H1 (cell line): ENCODE results near the gene TEX101. TPM values are rescaled to one million over a fixed set of nuclear protein-coding genes. Genes with fewer than 3 reads are reported as not detected.

Source experiments
- CTCF ChIA-PET: fragments of 300-600 bp; sonication (Branson Sonifier 250); formaldehyde crosslinking; loops from one replicate; lab custom pipeline; 2021; ENCODE audit not compliant: partially characterized antibody; lab: Charles Lee
- POLR2A ChIA-PET: fragments of 300-600 bp; sonication (Branson Sonifier 250); formaldehyde crosslinking; loops from one replicate; lab custom pipeline; 2021; ENCODE audit warnings: inconsistent platforms; ENCODE audit not compliant: partially characterized antibody; lab: Charles Lee
- DNase-seq, 2 experiments: peaks; one replicate each; pipeline versions ENCODE4 v3.0.0 to v3.0.0-alpha.2; 2010 to 2022; ENCODE audit warnings: low spot score in 2 of 2, low read depth in 1 of 2, mixed read lengths in 1 of 2
- FAIRE-seq: peaks from 2 replicates; lab custom pipeline; 2011; peaks lifted over from hg19 to GRCh38; lab: Jason Lieb, UNC
- H2AFZ ChIP-seq: 2 replicates; pipeline ENCODE4 v1.8.1; 2012; ENCODE audit warnings: low read length, inconsistent platforms
- H2AK5ac ChIP-seq: 2 replicates; pipeline ENCODE4 v1.6.1; 2013; ENCODE audit warnings: low read depth, low read length
- H2BK120ac ChIP-seq: replicated peaks from 2 replicates; pipeline ENCODE3; 2013; ENCODE audit warnings: low read depth, low read length, inconsistent platforms
- H2BK12ac ChIP-seq: 2 replicates; pipeline ENCODE4 v1.6.1; 2013; ENCODE audit warnings: low read depth, low read length
- H2BK15ac ChIP-seq: 2 replicates; pipeline ENCODE4 v1.6.1; 2013; ENCODE audit warnings: low read length
- H2BK20ac ChIP-seq: 2 replicates; pipeline ENCODE4 v1.6.1; 2013; ENCODE audit warnings: low read length
- H2BK5ac ChIP-seq: 2 replicates; pipeline ENCODE4 v1.6.1; 2013; ENCODE audit warnings: low read depth, low read length
- H3K14ac ChIP-seq: 2 replicates; pipeline ENCODE4 v1.6.1; 2013; ENCODE audit warnings: inconsistent platforms; ENCODE audit not compliant: insufficient read length
- H3K18ac ChIP-seq: 2 replicates; pipeline ENCODE4 v1.6.1; 2013; ENCODE audit warnings: low read length; ENCODE audit errors: extremely low read depth
- H3K23ac ChIP-seq: 2 replicates; pipeline ENCODE4 v1.6.1; 2013; ENCODE audit warnings: inconsistent platforms; ENCODE audit not compliant: insufficient read length
- H3K23me2 ChIP-seq: 2 replicates; pipeline ENCODE4 v1.6.1; 2013; ENCODE audit warnings: low read depth, low read length
- H3K27ac ChIP-seq: 2 replicates; pipeline ENCODE4 v1.6.1; 2011; ENCODE audit warnings: low read depth, low read length, inconsistent platforms
- H3K27me3 ChIP-seq, 4 experiments: replicated peaks in 1 of 4; 1 replicate in 1 of 4; 2 replicates in 3 of 4; pipeline versions ENCODE4 v1.6.1 to v1.8.1; 2011 to 2013; ENCODE audit warnings: low read length in 3 of 4, mild to moderate bottlenecking in 3 of 4, inconsistent platforms in 2 of 4, mixed read lengths in 2 of 4, moderate library complexity in 1 of 4; ENCODE audit not compliant: control insufficient read depth in 3 of 4, insufficient read depth in 3 of 4; ENCODE audit errors: extremely low read depth in 1 of 4
- H3K36me3 ChIP-seq, 4 experiments: 2 replicates each; pipeline versions ENCODE4 v1.6.1 to v1.8.1; 2011 to 2013; ENCODE audit warnings: mild to moderate bottlenecking in 4 of 4, low read length in 3 of 4, moderate library complexity in 2 of 4, control low read depth in 1 of 4, inconsistent platforms in 1 of 4; ENCODE audit not compliant: insufficient read depth in 4 of 4, control insufficient read depth in 2 of 4
- H3K4ac ChIP-seq: replicated peaks from 2 replicates; pipeline ENCODE3; 2013; ENCODE audit warnings: low read length, low read depth, mixed read lengths, inconsistent platforms; ENCODE audit not compliant: insufficient read length
- H3K4me1 ChIP-seq, 4 experiments: replicated peaks in 1 of 4; 1 replicate in 1 of 4; 2 replicates in 3 of 4; pipeline versions ENCODE4 v1.6.1 to v1.8.1; 2011 to 2013; ENCODE audit warnings: low read length in 3 of 4, inconsistent platforms in 2 of 4, mixed read lengths in 1 of 4; ENCODE audit not compliant: insufficient read depth in 4 of 4, control insufficient read depth in 3 of 4
- H3K4me2 ChIP-seq, 2 experiments: 2 replicates each; pipeline versions ENCODE4 v1.6.1 to v1.8.1; 2011 to 2013; ENCODE audit warnings: low read depth in 2 of 2, low read length in 2 of 2, control low read depth in 1 of 2, inconsistent platforms in 1 of 2, mild to moderate bottlenecking in 1 of 2; ENCODE audit not compliant: insufficient read depth in 1 of 2
- H3K4me3 ChIP-seq, 4 experiments: fragments of 200-600, 300-600 bp in 1 of 4; sonication (generic), shearing (Covaris generic), sonication (Bioruptor Twin) in 1 of 4; 2 replicates each; pipeline versions ENCODE4 v1.5.1 to v1.8.1; 2011 to 2016; ENCODE audit warnings: low read length in 4 of 4, low read depth in 3 of 4, control low read depth in 2 of 4, inconsistent platforms in 2 of 4, mild to moderate bottlenecking in 2 of 4, mixed read lengths in 1 of 4, moderate library complexity in 1 of 4; ENCODE audit not compliant: insufficient read depth in 2 of 4; ENCODE audit errors: extremely low read depth in 1 of 4
- H3K56ac ChIP-seq: replicated peaks from 2 replicates; pipeline ENCODE3; 2013; ENCODE audit warnings: low read depth, mild to moderate bottlenecking, mixed read lengths, low read length, inconsistent platforms; ENCODE audit not compliant: insufficient read length
- H3K79me1 ChIP-seq: 2 replicates; pipeline ENCODE4 v1.6.1; 2013; ENCODE audit warnings: low read depth, low read length, control low read depth
- H3K79me2 ChIP-seq, 2 experiments: 2 replicates each; pipeline versions ENCODE4 v1.6.1 to v1.8.1; 2012 to 2013; ENCODE audit warnings: low read length in 2 of 2, mild to moderate bottlenecking in 2 of 2, inconsistent platforms in 1 of 2; ENCODE audit not compliant: insufficient read depth in 2 of 2, control insufficient read depth in 1 of 2
- H3K9ac ChIP-seq, 4 experiments: replicated peaks in 1 of 4; 1 replicate in 1 of 4; 2 replicates in 3 of 4; pipeline versions ENCODE4 v1.6.1 to v1.8.1; 2011 to 2013; ENCODE audit warnings: low read depth in 3 of 4, low read length in 3 of 4, control low read depth in 2 of 4, mild to moderate bottlenecking in 2 of 4, moderate library complexity in 2 of 4, inconsistent platforms in 1 of 4; ENCODE audit errors: extremely low read depth in 1 of 4
- H3K9me3 ChIP-seq, 2 experiments: 2 replicates each; pipeline versions ENCODE4 v1.6.1 to v1.8.1; 2012 to 2013; ENCODE audit warnings: mild to moderate bottlenecking in 2 of 2, moderate library complexity in 2 of 2, control low read depth in 1 of 2, inconsistent platforms in 1 of 2, low read depth in 1 of 2, low read length in 1 of 2, mixed read lengths in 1 of 2; ENCODE audit not compliant: insufficient read depth in 2 of 2
- H4K20me1 ChIP-seq, 2 experiments: replicated peaks in 1 of 2; 2 replicates each; pipeline versions ENCODE3 to v1.8.1; 2011 to 2013; ENCODE audit warnings: inconsistent platforms in 2 of 2, low read length in 2 of 2, mild to moderate bottlenecking in 1 of 2; ENCODE audit not compliant: insufficient read depth in 2 of 2, control insufficient read depth in 1 of 2
- H4K5ac ChIP-seq: 2 replicates; pipeline ENCODE4 v1.6.1; 2013; ENCODE audit warnings: low read length, low read depth, mixed read lengths, inconsistent platforms; ENCODE audit not compliant: insufficient read length
- H4K8ac ChIP-seq: 2 replicates; pipeline ENCODE4 v1.8.0; 2013; ENCODE audit warnings: mild to moderate bottlenecking, moderate library complexity, low read length, inconsistent platforms; ENCODE audit not compliant: insufficient read depth; ENCODE audit errors: extremely low read depth
- H4K91ac ChIP-seq: replicated peaks from 2 replicates; pipeline ENCODE3; 2013; ENCODE audit warnings: low read length, mixed read lengths, inconsistent platforms; ENCODE audit not compliant: insufficient read length
- FOSL1 ChIP-seq: IDR thresholded peaks from 2 replicates; pipeline ENCODE4 v1.6.1; 2011; ENCODE audit warnings: mild to moderate bottlenecking, low read depth, low read length, moderate library complexity; ENCODE audit not compliant: insufficient read depth
- PHF8 ChIP-seq: fragments of 200-600 bp; sonication (generic); conservative IDR thresholded peaks from 2 replicates; pipeline ENCODE4 v1.7.1; 2012; ENCODE audit warnings: low read depth, mild to moderate bottlenecking, inconsistent platforms, low read length, moderate library complexity
- SUZ12 ChIP-seq: fragments of 200-600 bp; sonication (generic); IDR thresholded peaks from 2 replicates; pipeline ENCODE4 v1.6.1; 2012; ENCODE audit warnings: mild to moderate bottlenecking, inconsistent platforms, low read length, moderate library complexity, mixed read lengths
- WGBS, 2 experiments: shearing (Covaris generic) in 1 of 2; methylation state at CpG; one replicate each; pipeline versions ENCODE4 v1.1.6 to v1.1.7; 2013 to 2015; ENCODE audit warnings: low lambda C conversion rate in 2 of 2, mixed read lengths in 2 of 2, inconsistent platforms in 1 of 2, low coverage in 1 of 2, missing lambda C conversion rate in 1 of 2; ENCODE audit not compliant: insufficient replicate concordance in 2 of 2, insufficient coverage in 1 of 2, insufficient read length in 1 of 2; ENCODE audit errors: extremely low coverage in 1 of 2, missing lambda C conversion rate in 1 of 2; 5-methylcytosine and 5-hydroxymethylcytosine counted together
- polyA plus RNA-seq, 7 experiments: library from polyadenylated mRNA; depleted of rRNA in 3 of 7; stranded (reverse) in 5 of 7; unstranded in 2 of 7; fragments of >200 nt in 5 of 7; fragments of 200-250 nt in 2 of 7; gene quantifications; 1 replicate in 5 of 7; 2 replicates in 1 of 7; 4 replicates in 1 of 7; pipeline versions ENCODE4 v1.2.1 to v1.2.3, GENCODE V29; 2011 to 2013; ENCODE audit warnings: missing spikeins in 2 of 7, mixed read lengths in 2 of 7
- total RNA-seq: library from RNA; stranded (reverse); fragmentation: NEBNext Ultra II Directional; extraction: Animal tissue kit (Norgen Biotek cat#: 25700); gene quantifications from 2 replicates; pipeline ENCODE4 v1.2.1, GENCODE V29; 2021
- TF ChIP-seq, protein P1 (sequence below), 3 experiments: IDR thresholded peaks; 1 replicate in 2 of 3; 2 replicates in 1 of 3; pipeline versions ENCODE4 v1.5.1 to v1.6.1; 2011; ENCODE audit warnings: low read length in 3 of 3, mild to moderate bottlenecking in 3 of 3, inconsistent platforms in 2 of 3, low read depth in 1 of 3, moderate library complexity in 1 of 3; ENCODE audit not compliant: insufficient read depth in 1 of 3; ENCODE audit errors: control extremely low read depth in 1 of 3
- TF ChIP-seq, protein P2 (sequence below): IDR thresholded peaks from 2 replicates; pipeline ENCODE4 v1.6.1; 2012; ENCODE audit warnings: inconsistent platforms

TEX101 gene
- total and polyA plus RNA-seq, 2 of the 8 experiments (the other 6 are each of a cell fraction or from before 2014, with no cell fraction given): 0.12 TPM; not detected in 1

DNA sequence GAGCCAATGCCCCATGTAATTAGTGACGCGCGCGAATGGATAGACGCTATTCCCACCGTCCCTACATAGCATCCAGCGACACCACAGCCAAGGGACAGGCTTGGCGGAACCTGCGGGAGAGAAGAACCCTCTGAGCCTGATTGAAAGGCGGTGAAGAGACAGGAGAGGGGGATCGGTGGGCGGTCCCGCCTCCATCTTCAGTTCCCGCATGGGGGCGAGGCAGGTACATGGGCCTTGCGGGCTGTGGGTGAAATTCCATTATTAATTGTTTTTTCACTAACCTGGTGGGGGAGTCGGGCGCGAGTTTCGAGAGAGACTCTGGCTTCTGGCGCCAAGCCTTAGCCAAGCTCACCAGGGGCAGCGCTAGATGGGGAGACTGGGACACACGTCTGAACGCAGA, 8.4 kb upstream of the TEX101 start:
- no peak overlapping the region for H3K4ac ChIP-seq
- no peaks in the 10 kb centered on the region for H3K36me3 ChIP-seq
- no peak overlapping the region for H4K5ac ChIP-seq
- no peaks in the 10 kb centered on the region for H3K23me2 ChIP-seq
- no peak overlapping the region for H3K23ac ChIP-seq
- H3K4me2 ChIP-seq: no peak overlapping the region; a peak in 1 of 4 replicates
- H3K9ac ChIP-seq: no peak overlapping the region
- H3K79me2 ChIP-seq: no peaks in the 10 kb centered on the region
- H2BK15ac ChIP-seq: no peak overlapping the region
- no peak overlapping the region for H2AK5ac ChIP-seq
- no peak overlapping the region for H2BK20ac ChIP-seq
- no peaks in the 10 kb centered on the region; a peak in 1 of 4 replicates for H3K9me3 ChIP-seq
- H4K91ac ChIP-seq: no peak overlapping the region
- H3K56ac ChIP-seq: no peak overlapping the region
- no peak overlapping the region for H3K27ac ChIP-seq
- H3K4me3 ChIP-seq: no peak overlapping the region; a peak in 1 of 8 replicates
- TF ChIP-seq SUZ12: 0 out of 2 replicates have a peak, but pooled peaks have one; percentile 1
- TF ChIP-seq, protein P1, sequence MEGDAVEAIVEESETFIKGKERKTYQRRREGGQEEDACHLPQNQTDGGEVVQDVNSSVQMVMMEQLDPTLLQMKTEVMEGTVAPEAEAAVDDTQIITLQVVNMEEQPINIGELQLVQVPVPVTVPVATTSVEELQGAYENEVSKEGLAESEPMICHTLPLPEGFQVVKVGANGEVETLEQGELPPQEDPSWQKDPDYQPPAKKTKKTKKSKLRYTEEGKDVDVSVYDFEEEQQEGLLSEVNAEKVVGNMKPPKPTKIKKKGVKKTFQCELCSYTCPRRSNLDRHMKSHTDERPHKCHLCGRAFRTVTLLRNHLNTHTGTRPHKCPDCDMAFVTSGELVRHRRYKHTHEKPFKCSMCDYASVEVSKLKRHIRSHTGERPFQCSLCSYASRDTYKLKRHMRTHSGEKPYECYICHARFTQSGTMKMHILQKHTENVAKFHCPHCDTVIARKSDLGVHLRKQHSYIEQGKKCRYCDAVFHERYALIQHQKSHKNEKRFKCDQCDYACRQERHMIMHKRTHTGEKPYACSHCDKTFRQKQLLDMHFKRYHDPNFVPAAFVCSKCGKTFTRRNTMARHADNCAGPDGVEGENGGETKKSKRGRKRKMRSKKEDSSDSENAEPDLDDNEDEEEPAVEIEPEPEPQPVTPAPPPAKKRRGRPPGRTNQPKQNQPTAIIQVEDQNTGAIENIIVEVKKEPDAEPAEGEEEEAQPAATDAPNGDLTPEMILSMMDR (IDR thresholded peaks at IDR 0.05; ENCODE audit: control extremely low read depth in 1 of 3, insufficient read depth in 1 of 3, low read depth in 1 of 3, low read length in 3 of 3): no peak
- TF ChIP-seq PHF8: no peak
- no peak for TF ChIP-seq FOSL1
- TF ChIP-seq, protein P2, sequence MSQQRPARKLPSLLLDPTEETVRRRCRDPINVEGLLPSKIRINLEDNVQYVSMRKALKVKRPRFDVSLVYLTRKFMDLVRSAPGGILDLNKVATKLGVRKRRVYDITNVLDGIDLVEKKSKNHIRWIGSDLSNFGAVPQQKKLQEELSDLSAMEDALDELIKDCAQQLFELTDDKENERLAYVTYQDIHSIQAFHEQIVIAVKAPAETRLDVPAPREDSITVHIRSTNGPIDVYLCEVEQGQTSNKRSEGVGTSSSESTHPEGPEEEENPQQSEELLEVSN: no peak
- TF ChIP-seq, all 59 proteins: peak for 1
- Histone ChIP-seq H3K4me1 (peaks cover 0 to 6% (median 3%) of the 10 kb centered on the region in 4 experiments; a peak in 5 of 7 replicates), H3K14ac (no peak overlapping the region), H4K20me1 (no peaks in the 10 kb centered on the region), H4K8ac (peak overlapping the region; percentile 11; the same call in 1 of the 2 replicates), H2BK12ac (no peak overlapping the region), H3K79me1 (no peaks in the 10 kb centered on the region), H3K18ac (no peak overlapping the region), H2BK120ac (no peak overlapping the region), H2BK5ac (no peak overlapping the region), H3K27me3 (0 out of 7 replicates have a peak, but pooled peaks cover 0 to 4% (median 0%) of the 10 kb centered on the region in 4 experiments), H2AFZ (peak overlapping the region; percentile 83; the same call in 1 of the 2 replicates)
- 62% methylated on average over 22 of the region's 24 CpGs; no CpG with 5 or more reads in 1 of the 2 experiments for whole genome bisulfite sequencing, 2 experiments
- DNase-seq (peak in 1 of 2 experiments; percentile 56), FAIRE-seq (no peak)
- ChIA-PET POLR2A (no interaction called here), CTCF (no interaction called here)
